Transverse colon (tissue), 4 donors: ENCODE measurements around the gene RIPK3.

ENCODE experiments used
- CTCF ChIP-seq, 5 experiments: fragments of 200-600 bp in 3 of 5; fragments of 450-650 bp in 2 of 5; sonication (generic) in 3 of 5; IDR thresholded peaks; 1 replicate in 2 of 5; 2 replicates in 3 of 5; pipeline ENCODE4 v1.5.1; 2016 to 2017; ENCODE audit warnings: antibody characterized with exemption in 5 of 5, inconsistent platforms in 3 of 5, mild to moderate bottlenecking in 2 of 5, moderate library complexity in 1 of 5
- EP300 ChIP-seq: sonication (generic); formaldehyde crosslinking; IDR thresholded peaks from one replicate; pipeline ENCODE4 v1.6.1; 2017; ENCODE audit warnings: antibody characterized with exemption, low read depth
- POLR2A ChIP-seq: fragments of 450-650 bp; IDR thresholded peaks from one replicate; pipeline ENCODE4 v1.6.1; 2016; ENCODE audit warnings: antibody characterized with exemption, mild to moderate bottlenecking, moderate library complexity
- POLR2AphosphoS5 ChIP-seq, 3 donors: sonication (generic); formaldehyde crosslinking; IDR thresholded peaks; one replicate each; pipeline ENCODE4 v1.6.1; 2016; ENCODE audit warnings: antibody characterized with exemption in 3 of 3

GRCh38 chr14:24317141-24317928, 22.5 kb downstream of the RIPK3 start:
- TF ChIP-seq CTCF (IDR thresholded peaks at IDR 0.05) (no peak), POLR2AphosphoS5 (IDR thresholded peaks at IDR 0.05) (no peak), POLR2A (no peak), EP300 (no peak)
